ENCODE data around the gene C1QTNF12. TPM values are rescaled to one million over a fixed set of nuclear protein-coding genes. Genes with fewer than 3 reads are reported as not detected.

The C1QTNF12 gene
- total RNA-seq, 1 donor from 2014 or later, result 0.76 TPM

DNA sequence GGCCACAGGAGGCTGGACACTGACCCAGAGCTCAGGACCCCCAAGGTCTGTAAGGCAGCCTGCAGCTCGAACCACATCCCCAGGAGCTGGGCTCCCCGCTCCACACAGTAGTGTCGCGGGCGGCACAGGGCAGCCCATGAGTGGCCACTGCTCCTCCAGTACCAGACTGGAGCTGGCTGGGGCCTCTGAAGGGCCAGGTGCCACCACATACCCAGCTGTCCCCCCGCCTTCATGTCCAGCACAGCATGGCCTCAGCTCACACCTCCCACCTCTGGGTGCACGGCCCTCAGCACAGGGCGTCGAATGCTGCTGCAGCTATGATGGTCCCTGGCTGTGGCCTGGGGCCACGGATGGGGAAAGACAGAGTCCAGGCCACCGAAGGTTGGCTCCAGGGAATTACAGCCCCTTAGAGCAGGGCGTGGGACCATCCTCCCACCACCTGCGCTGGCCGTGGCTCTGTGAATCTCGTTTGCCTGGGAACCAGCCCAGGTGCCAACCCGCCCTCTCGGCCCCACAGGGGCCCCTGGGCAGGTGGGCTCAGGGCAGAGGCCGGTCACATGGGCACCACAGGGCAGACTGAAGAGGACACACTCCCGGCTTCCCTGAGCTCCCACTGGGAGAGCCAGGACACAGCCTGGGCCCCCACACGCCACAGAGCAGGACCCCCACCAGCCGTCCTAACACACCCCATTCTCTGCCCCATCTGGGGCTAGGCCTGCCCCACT is 30.5 kb downstream of the C1QTNF12 start:
- no peak for DNase-seq (ENCODE audit: extremely low read depth, low read depth, low spot score)

DNA sequence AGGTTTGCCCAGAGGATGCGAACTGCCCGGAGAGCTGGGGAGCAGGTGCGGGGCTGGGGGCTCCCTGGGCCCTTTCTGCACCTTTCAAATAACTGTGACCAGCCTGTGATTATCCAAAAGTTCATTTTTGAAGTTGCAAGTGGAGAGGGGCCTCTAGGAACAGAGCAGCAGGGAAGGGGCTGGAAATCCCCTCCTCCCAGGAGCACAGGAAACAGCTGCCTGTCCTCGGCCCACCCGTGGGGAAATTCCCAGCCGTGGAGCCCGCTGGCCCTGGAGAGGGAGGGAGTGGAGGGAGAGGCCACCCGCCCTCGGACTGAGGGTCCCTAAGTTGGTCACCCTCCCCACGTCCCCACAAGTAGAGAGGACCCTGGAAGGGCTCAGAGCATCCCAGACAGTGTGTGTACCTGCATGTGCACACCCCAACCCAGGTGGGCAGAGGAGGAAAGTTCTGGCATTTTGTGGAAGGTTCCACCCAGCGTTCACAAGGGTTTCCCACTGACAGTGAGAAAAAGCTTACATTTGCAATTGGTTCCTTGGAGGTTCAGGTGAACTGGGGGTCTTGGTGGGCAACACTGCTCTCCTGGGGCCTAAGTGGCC is 31.3 kb downstream of the C1QTNF12 start:
- no peak for DNase-seq (ENCODE audit: extremely low read depth, low read depth, low spot score)

GRCh38 chr1:1213345-1214265 is 32.9 kb downstream of the C1QTNF12 start, which contains the start of gene TNFRSF4:
Gene TNFRSF4, minus strand, starts transcription at chr1:1214153. Its CDS starts 26 bp downstream, at chr1:1214127.
- no peak for DNase-seq (ENCODE audit: extremely low read depth, low read depth, low spot score)

DNA sequence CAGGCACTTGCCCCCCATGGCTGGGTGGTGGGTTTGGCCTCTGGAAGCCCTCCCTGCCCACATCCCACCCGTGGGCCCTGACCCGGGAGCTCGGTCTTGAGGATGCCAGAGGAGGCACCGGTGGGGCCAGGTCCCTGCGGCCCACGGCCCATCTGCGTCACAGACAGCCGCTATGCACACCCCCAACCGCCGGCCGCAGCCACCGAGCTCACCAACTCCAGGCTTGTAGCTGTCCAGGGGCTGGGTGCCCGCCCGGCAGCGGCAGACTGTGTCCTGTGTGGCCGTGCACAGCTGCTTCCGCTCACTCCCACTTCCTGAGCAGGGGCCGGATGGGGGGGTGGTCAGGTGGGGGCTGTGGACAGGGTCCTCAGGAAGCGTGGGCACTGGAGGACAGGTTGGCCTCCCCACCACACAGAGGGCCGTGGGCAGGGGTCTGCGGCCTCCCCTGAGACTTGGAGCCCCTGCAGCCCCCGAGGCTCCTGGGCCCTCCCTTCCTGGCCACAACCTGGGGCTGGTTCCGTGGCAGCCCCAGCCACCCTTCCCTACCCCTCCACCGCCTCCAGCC is 33.7 kb downstream of the C1QTNF12 start:
- no peak for DNase-seq (ENCODE audit: extremely low read depth, low read depth, low spot score)

DNA sequence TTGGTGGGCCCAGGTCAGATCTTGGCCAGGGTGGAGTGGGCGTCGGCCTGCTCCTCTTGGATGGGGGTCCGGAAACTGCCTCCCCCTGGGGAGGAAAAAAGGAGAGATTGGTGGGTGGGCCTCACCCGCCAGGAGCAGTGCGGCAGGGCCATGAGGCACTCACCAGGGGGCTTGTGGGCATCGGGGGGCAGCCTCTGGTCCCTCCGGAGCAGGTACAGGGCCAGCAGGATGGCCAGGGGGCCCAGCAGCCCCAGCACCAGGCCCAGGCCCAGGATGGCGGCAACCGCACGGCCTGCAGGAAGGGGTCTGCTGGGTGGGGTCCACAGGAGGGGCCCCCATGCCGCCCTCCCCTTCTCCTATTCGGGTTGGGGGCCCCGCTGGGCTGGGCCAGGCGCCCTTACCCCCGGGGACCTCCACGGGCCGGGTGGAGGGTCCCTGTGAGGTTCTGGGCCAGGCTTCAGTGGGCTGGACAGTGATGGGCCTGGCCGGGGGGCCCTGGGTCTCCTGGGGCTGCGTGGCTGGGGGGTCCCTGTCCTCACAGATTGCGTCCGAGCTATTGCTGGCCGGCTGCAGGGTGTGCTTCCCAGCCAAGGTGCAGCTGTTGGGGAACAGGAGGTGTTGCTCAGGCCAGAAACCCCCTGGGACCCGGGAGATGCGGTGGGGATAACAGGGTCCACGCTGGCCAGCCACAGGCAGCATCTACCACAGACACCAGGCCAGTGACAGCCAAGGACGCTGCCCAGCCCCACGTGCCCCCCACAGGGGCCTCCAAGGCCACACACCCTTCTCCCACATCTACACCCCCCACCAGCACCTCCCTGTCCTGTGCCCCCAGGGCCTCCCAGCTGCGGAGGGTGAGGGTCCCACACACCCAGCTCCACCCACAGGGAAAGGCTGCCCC is 34.7 kb downstream of the C1QTNF12 start:
- no peak for DNase-seq (ENCODE audit: extremely low read depth, low read depth, low spot score)

DNA sequence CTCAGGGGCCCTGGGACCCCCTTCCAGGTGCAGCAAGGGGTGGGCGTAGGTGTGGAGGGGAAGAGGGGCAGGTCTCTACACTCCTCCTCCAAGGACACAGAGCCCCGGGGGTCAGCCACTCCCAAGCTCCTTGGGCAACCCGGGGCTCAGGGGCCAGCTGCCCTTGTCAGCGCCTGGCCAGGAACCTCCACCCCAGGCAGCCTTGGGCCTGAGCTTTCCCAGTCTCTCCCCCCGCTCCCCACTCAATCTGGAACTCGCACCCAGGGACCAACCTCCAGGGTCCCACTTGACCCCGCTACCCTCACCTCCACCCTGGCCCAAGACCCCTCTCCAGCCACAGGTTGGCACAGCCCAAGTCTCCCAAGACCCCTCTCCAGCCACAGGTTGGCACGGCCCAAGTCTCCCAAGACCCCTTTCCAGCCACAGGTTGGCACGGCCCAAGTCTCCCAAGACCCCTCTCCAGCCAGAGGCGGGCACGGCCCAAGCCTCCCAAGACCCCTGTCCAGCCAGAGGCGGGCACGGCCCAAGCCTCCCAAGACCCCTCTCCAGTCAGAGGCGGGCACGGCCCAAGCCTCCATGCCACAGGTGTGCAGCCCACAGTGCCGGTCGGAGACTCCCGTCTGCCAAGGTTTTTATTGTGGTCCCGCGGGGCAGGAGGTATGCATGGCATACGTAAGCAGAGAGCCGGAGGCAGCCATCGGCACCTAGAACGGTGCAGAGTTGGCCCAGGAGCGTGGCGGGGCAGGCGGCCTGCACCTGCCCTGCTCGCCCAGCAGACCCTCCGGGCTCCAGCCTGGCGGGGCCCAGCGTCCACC is 35.6 kb downstream of the C1QTNF12 start:
- DNase-seq (ENCODE audit: extremely low read depth, low read depth, low spot score), result no peak

DNA sequence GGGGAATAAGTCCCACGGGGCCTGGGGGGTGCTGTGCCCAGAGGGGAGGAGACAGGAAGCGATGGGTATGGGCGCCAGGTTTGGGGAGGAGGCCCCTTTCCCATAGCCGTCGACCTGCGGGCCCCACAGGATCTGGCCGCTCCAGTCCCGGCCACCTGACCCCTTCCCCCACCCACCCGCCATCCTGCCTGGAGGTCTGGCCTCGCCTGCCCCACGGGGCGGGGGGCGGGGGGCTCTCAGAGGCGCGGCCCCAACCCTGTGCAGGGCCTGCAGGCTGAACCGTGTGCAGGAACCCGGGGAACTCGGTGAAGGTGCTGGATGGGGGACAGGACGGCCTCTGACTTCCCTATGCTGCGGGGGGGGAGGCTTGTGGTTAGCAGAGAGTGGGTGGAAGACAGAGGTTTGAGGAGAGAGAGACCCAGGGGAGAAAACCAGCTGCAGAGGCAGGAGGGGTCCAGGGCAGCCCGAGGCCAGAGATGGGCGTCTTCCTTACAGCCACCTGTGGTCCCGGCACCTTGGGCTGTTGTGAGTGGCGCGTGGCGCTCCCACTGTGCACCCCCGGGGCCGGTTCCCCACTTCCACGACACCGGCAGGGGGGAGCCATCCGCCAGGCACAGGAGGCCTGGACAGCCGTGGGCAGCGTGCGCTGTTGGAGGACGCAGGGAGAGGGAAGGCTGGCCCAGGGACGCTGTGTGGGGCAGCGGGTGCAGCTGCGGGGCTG is 37.6 kb downstream of the C1QTNF12 start:
- no peak for DNase-seq (ENCODE audit: extremely low read depth, low read depth, low spot score)

DNA sequence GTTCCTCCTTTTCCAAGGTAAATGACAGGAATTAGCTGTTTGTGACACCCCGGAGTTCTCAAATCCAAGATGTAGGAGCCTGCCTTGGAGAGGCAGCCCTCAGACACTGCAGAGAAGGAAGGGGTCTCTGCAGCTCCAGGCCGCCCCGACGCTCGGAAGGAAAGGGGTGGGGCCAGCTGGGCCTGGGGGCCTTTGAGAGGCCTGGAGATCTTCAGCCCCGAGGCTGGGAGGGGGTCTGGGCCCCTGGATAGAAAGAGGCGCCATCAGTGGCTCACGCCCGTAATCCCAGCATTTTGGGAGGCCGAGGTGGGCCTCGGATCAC is 39.0 kb downstream of the C1QTNF12 start:
- DNase-seq (ENCODE audit: extremely low read depth, low read depth, low spot score), result no peak

DNA sequence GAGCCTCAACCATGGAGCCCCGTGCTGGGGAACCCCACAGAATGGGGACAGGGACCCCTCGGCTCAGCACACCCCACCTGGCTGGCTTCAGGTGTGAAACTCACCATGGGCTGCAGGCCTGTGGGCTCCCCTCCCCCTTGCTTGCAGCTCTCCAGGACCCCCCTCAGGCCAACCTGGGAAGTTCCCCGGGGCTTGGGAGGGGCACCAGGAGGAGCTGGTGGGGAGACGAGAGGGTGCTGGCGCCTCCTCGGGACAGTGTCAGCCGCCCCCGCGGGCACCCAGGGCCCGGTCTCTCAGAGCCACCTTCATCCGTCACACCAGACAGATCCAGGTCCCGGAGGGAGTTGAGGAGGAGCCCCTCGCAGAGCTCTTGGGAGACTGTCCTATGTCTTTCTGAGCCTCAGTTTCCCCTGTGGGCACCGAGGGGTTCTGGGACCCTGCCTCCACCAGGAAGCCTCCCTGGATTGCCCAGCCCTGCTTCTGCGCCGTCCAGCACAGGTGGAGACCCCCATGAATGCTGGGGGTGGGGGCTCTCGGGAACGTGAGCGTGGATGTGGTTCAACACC is 39.5 kb downstream of the C1QTNF12 start:
- no peak for DNase-seq (ENCODE audit: extremely low read depth, low read depth, low spot score)

DNA sequence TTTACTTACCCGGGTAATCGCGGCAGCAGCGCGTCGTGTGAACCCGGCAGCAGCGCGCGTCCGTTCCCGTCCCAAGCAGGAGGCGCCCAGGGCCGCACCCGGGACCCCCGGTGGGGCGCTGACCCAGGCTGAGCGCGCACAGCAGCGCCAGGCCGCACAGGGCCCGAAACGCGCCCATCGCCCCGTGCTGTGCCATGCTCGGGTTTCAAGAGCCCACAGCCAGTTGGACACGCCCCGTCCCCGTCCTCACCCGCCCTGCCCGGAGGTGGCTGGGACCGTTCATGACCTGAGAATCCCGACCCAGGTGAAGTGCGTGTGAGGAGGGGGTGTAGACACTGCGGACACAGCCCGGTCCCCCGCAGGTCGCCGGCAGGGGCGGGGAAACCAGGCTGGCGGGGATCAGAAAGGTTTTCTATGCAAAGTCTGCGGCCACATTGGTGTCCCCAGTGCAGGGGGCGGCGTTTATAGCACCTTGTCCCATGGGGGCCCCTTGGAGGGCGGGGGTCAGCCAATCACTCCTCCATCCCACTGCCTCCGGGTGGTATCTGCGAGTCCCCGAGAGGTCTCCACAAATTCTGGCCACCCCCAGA is 40.1 kb downstream of the C1QTNF12 start, which contains the start of gene TNFRSF18:
TNFRSF18 (minus strand) TSS at position 217 of the 590 bp plus-strand sequence; CDS start at position 196, 21 bp downstream.
- no peak for DNase-seq (ENCODE audit: extremely low read depth, low read depth, low spot score)

DNA sequence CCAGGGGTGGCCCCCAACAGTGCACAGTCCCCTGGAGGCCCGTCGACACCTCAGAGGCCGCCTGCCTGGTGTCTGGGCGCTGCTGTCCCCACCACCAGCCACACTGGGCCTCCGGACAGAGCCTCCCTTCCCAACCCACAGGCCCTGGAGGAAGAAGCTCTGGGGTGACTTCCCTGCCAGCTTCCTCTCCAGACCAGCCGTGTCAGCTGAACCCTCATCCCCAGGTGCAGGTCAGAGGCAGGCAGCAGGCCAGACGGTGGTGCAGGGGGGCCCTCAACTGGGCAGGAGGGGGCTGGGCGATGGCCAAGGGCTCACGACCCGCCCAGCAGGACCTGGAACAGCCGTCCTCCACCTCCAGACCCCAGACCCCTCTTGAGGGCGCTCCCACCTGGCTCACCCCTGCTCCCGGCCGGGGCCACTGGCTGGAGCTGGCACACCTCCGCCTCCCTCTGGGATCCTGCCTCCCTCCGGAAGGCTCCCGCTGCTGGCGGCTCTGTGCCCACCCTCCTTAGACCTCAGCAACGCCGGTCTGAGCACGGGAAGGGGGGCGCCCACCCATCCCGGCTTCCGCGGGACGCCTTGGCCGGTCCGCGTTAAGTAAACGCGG is 40.6 kb downstream of the C1QTNF12 start:
- DNase-seq (ENCODE audit: extremely low read depth, low read depth, low spot score), result no peak

GRCh38 chr1:1204998-1205768 is 41.3 kb downstream of the C1QTNF12 start:
- DNase-seq (ENCODE audit: extremely low read depth, low read depth, low spot score), result no peak

DNA sequence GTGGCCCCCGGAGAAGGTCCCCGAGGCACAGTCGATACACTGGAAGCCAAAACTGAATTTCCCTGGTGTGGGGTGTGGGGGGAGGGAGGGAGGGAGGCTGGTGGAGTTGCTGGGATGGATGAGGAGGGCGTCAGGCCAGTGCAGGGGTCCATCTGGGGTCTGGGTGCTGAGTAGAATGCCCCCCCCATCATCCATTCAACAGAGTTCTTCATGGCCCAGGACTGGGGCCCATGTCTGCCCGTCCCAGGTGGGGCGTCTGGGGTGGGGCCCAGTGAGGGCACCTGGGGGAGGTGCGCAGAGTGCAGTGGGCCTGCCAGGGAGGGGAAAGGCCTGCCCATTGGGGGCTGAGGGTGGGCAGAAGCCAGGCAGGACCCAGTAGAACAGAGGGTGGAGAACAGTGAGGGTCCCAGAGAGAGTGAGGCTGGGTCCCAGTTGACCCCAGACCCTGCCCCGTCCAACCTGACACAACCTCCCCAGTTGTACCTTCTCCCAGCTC is 42.0 kb downstream of the C1QTNF12 start:
- DNase-seq (ENCODE audit: extremely low read depth, low read depth, low spot score), result no peak

DNA sequence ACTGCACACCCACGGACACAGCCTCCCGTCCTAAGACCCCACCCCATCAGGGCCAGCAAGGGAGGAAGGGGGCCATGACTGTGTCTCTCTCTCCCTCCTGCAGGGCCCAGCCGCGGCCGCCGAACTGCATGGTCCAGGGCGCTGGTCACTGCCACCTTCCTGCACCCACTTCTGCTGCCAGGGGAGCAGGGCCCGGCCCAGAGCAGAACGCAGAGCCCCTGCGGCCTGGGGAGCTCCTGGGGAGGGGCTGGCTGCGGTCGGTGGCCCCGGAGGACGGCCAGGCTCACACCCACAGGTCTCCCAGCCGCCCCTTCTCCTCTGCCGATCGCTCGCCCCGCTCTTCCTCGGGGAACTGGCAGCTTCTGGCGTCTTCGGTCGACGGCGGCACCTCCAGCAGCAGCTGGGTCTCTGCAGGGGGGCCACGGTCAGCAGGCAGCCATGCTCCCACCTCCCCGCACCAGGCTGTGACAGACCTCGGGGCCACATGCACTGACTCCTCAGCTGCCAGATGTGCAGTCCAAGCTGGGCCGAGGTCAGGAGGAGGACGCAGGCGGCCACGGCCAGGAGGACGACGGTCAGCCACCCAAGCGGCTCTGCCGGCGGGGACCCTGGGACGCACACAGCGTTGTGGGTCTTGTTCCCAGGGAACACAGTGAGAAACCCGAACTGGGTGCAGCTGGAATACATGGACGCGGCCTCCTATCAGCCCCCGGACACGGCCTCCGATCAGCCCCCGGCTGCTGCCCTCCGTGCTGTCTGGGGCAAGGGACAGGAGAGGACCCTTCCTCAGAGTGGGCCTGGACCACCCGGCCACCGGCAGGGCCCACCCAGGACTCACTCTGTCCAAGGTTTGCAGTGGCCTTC is 42.7 kb downstream of the C1QTNF12 start:
- DNase-seq (ENCODE audit: extremely low read depth, low read depth, low spot score), result no peak

DNA sequence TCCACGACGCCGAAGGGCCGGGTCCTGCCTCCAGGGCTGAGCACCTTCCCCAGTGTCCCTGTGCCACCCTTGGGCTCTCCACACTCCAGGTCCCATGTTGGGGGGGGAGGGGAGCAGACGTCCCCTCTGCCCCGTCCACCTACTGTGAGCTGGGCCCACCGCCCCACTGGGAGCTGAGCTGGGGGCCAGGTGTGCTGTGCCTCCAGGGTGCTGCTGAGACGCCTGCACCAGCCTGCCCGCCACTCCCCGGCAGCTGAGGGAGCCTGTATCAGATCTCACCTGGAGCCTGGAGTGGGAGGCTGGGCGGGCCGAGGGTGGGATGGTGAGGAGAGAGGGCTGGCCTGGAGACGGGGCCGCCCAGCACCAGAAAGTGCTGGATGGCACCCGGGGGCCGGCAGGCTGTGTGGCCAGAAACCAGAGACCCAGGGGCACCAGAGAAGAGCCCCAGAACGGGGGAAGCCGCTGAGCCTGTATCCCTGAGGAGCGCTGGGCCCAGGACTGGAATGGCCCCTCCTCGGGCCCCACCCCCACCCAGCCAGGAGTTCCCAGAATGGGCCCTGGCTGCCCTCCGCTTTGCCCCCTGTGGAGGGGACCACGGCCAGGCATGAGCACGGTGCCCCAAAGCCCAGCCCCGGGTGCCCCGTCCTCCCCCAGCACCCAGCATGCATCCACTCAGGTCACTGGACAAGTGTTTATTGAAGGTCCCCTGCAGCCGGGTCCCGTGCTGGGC is 43.5 kb downstream of the C1QTNF12 start:
- DNase-seq (ENCODE audit: extremely low read depth, low read depth, low spot score), result no peak
